ENCODE results near the gene PRKCB. TPM values are rescaled to one million over a fixed set of nuclear protein-coding genes. Genes with fewer than 3 reads are reported as not detected.

Gene PRKCB
- total and polyA plus RNA-seq, 2 of the 8 experiments (the other 6 are each of a cell fraction or from before 2014, with no cell fraction given) = 7.1 to 12.1 TPM

DNA sequence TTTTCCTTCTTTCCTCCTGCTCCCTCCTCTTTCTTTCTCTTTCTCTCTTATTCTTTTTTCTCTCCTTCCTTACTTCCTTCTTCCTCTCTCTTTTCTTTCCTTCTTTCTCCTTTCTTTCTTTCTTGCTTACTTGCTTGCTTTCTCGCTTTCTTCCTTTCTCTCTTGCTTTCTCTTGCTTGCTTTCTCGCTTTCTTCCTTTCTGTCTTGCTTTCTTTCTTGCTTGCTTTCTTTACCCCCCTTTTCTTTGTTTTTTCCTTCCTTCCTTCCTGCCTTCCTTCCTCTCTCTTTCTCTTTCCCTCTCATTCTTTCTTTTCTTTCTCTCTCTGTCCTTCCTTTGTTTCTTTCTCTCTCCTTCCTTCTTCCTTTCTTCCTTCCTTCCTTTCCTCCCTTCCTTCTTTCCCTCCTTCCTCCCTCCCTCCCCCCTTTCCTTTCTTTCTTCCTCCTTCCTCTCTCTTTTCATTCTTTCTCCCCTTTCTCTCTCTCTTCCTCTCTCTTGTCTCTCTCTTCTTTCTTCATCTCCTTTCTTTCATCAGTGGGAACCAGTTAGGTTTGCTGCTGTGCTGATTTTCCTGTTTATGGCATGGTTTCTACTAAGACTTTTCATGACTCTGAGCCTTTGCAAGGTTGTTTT lies 277.4 kb downstream of the PRKCB start (continued):
- TF ChIP-seq TAF7 (optimal IDR thresholded peaks at IDR 0.05; ENCODE audit: borderline replicate concordance, low read depth, low read length) = no peak
- TF ChIP-seq, protein P1, sequence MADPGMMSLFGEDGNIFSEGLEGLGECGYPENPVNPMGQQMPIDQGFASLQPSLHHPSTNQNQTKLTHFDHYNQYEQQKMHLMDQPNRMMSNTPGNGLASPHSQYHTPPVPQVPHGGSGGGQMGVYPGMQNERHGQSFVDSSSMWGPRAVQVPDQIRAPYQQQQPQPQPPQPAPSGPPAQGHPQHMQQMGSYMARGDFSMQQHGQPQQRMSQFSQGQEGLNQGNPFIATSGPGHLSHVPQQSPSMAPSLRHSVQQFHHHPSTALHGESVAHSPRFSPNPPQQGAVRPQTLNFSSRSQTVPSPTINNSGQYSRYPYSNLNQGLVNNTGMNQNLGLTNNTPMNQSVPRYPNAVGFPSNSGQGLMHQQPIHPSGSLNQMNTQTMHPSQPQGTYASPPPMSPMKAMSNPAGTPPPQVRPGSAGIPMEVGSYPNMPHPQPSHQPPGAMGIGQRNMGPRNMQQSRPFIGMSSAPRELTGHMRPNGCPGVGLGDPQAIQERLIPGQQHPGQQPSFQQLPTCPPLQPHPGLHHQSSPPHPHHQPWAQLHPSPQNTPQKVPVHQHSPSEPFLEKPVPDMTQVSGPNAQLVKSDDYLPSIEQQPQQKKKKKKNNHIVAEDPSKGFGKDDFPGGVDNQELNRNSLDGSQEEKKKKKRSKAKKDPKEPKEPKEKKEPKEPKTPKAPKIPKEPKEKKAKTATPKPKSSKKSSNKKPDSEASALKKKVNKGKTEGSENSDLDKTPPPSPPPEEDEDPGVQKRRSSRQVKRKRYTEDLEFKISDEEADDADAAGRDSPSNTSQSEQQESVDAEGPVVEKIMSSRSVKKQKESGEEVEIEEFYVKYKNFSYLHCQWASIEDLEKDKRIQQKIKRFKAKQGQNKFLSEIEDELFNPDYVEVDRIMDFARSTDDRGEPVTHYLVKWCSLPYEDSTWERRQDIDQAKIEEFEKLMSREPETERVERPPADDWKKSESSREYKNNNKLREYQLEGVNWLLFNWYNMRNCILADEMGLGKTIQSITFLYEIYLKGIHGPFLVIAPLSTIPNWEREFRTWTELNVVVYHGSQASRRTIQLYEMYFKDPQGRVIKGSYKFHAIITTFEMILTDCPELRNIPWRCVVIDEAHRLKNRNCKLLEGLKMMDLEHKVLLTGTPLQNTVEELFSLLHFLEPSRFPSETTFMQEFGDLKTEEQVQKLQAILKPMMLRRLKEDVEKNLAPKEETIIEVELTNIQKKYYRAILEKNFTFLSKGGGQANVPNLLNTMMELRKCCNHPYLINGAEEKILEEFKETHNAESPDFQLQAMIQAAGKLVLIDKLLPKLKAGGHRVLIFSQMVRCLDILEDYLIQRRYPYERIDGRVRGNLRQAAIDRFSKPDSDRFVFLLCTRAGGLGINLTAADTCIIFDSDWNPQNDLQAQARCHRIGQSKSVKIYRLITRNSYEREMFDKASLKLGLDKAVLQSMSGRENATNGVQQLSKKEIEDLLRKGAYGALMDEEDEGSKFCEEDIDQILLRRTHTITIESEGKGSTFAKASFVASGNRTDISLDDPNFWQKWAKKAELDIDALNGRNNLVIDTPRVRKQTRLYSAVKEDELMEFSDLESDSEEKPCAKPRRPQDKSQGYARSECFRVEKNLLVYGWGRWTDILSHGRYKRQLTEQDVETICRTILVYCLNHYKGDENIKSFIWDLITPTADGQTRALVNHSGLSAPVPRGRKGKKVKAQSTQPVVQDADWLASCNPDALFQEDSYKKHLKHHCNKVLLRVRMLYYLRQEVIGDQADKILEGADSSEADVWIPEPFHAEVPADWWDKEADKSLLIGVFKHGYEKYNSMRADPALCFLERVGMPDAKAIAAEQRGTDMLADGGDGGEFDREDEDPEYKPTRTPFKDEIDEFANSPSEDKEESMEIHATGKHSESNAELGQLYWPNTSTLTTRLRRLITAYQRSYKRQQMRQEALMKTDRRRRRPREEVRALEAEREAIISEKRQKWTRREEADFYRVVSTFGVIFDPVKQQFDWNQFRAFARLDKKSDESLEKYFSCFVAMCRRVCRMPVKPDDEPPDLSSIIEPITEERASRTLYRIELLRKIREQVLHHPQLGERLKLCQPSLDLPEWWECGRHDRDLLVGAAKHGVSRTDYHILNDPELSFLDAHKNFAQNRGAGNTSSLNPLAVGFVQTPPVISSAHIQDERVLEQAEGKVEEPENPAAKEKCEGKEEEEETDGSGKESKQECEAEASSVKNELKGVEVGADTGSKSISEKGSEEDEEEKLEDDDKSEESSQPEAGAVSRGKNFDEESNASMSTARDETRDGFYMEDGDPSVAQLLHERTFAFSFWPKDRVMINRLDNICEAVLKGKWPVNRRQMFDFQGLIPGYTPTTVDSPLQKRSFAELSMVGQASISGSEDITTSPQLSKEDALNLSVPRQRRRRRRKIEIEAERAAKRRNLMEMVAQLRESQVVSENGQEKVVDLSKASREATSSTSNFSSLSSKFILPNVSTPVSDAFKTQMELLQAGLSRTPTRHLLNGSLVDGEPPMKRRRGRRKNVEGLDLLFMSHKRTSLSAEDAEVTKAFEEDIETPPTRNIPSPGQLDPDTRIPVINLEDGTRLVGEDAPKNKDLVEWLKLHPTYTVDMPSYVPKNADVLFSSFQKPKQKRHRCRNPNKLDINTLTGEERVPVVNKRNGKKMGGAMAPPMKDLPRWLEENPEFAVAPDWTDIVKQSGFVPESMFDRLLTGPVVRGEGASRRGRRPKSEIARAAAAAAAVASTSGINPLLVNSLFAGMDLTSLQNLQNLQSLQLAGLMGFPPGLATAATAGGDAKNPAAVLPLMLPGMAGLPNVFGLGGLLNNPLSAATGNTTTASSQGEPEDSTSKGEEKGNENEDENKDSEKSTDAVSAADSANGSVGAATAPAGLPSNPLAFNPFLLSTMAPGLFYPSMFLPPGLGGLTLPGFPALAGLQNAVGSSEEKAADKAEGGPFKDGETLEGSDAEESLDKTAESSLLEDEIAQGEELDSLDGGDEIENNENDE (IDR thresholded peaks at IDR 0.05; ENCODE audit: insufficient replicate concordance, low read length) = no peak
- TF ChIP-seq, protein P2, sequence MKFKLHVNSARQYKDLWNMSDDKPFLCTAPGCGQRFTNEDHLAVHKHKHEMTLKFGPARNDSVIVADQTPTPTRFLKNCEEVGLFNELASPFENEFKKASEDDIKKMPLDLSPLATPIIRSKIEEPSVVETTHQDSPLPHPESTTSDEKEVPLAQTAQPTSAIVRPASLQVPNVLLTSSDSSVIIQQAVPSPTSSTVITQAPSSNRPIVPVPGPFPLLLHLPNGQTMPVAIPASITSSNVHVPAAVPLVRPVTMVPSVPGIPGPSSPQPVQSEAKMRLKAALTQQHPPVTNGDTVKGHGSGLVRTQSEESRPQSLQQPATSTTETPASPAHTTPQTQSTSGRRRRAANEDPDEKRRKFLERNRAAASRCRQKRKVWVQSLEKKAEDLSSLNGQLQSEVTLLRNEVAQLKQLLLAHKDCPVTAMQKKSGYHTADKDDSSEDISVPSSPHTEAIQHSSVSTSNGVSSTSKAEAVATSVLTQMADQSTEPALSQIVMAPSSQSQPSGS (IDR thresholded peaks at IDR 0.05; ENCODE audit: low read length) = no peak
- TF ChIP-seq TAF1 (IDR thresholded peaks at IDR 0.05; ENCODE audit: low read depth, low read length) = no peak
- no peak for TF ChIP-seq HDAC2 (IDR thresholded peaks at IDR 0.05; ENCODE audit: borderline replicate concordance in 1 of 2, low read depth in 2 of 2, low read length in 2 of 2)
- no peak for TF ChIP-seq RAD21 (IDR thresholded peaks at IDR 0.05 in 1 of 2, conservative IDR thresholded peaks at IDR 0.05 in 1 of 2; ENCODE audit: low read depth in 2 of 2, low read length in 2 of 2)
- TF ChIP-seq CBX5 (IDR thresholded peaks at IDR 0.05; ENCODE audit: low read depth, low read length) = no peak
- TF ChIP-seq POLR2A (IDR thresholded peaks at IDR 0.05; ENCODE audit: control extremely low read depth in 1 of 2, low read depth in 2 of 2, low read length in 2 of 2) = no peak
